IgD-negative memory B cell (primary cell): ENCODE data around the gene SPATA45. TPM values are rescaled to one million over a fixed set of nuclear protein-coding genes. Genes with fewer than 3 reads are reported as not detected.
"Not testable (repeated sequence)": the region's sequence is repeated elsewhere in the genome, so short reads cannot be mapped to it uniquely, and the experiment has no call there.

Experiments
- H3K27ac Mint-ChIP-seq, 3 donors: one replicate each; pipeline ENCODE4 v1.8.0; 2020 to 2022; ENCODE audit warnings: mild to moderate bottlenecking in 3 of 3, mixed read lengths in 3 of 3, moderate library complexity in 1 of 3
- H3K27me3 Mint-ChIP-seq: one replicate; pipeline ENCODE4 v1.8.0; 2021; ENCODE audit warnings: mixed read lengths
- H3K36me3 Mint-ChIP-seq: one replicate; pipeline ENCODE4 v1.8.0; 2020; ENCODE audit warnings: mild to moderate bottlenecking, mixed read lengths
- H3K4me1 Mint-ChIP-seq, 3 donors: one replicate each; pipeline ENCODE4 v1.8.0; 2020 to 2022; ENCODE audit warnings: mixed read lengths in 3 of 3, mild to moderate bottlenecking in 1 of 3
- H3K4me3 Mint-ChIP-seq, 4 donors: one replicate each; pipeline ENCODE4 v1.8.0; 2020 to 2022; ENCODE audit warnings: mild to moderate bottlenecking in 4 of 4, mixed read lengths in 4 of 4, moderate library complexity in 3 of 4
- H3K9me3 Mint-ChIP-seq, 3 donors: one replicate each; pipeline ENCODE4 v1.8.0; 2020 to 2021; ENCODE audit warnings: mixed read lengths in 3 of 3, mild to moderate bottlenecking in 1 of 3
- polyA plus RNA-seq: library from polyadenylated mRNA; unstranded; fragments of 300-500 nt; fragmentation: Illumina TruSeq; gene quantifications from one replicate; pipeline ENCODE4 v1.2.3, GENCODE V29; 2021

SPATA45 gene
- polyA plus RNA-seq, 1 donor from 2014 or later = 0.80 TPM

DNA sequence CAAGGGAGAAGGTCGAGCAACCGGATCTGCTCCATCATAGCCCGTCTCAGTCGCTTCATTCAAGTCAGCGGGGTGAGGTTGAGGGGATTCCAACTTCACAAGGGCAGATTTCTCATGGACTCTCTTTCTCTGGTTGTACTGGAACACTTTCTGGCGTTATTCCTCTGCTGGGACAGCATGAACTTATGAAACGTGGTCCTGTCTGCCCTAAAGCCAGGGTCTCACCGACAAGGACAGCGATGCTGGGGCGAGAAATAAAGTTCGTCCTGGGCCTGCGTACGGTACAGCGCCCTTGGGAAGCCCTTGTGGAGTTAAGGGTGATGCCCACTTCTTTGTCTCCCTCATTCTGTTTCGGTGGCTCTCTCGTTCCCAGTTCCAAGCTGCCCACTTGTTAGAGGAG is 9.3 kb upstream of the SPATA45 start:
- no peaks in the 10 kb centered on the region for H3K9me3 Mint-ChIP-seq
- no peaks in the 10 kb centered on the region for H3K27me3 Mint-ChIP-seq
- peak overlapping the region in 3 of 4 donors; percentile 14 to 91 (median 71) for H3K4me3 Mint-ChIP-seq
- peaks cover 12 to 16% (median 14%) of the 10 kb centered on the region in 3 donors for H3K4me1 Mint-ChIP-seq
- peaks cover 8% of the 10 kb centered on the region for H3K36me3 Mint-ChIP-seq
- H3K27ac Mint-ChIP-seq = no peak overlapping the region

GRCh38 chr1:212853658-212854057 is 6.2 kb upstream of the SPATA45 start:
- H3K36me3 Mint-ChIP-seq = peaks cover 8% of the 10 kb centered on the region
- H3K4me1 Mint-ChIP-seq = peaks cover 6 to 14% (median 6%) of the 10 kb centered on the region in 3 donors
- H3K27ac Mint-ChIP-seq = no peak overlapping the region
- peak overlapping the region in 1 of 4 donors; percentile 66 for H3K4me3 Mint-ChIP-seq
- H3K27me3 Mint-ChIP-seq = no peaks in the 10 kb centered on the region
- no peaks in the 10 kb centered on the region for H3K9me3 Mint-ChIP-seq

DNA sequence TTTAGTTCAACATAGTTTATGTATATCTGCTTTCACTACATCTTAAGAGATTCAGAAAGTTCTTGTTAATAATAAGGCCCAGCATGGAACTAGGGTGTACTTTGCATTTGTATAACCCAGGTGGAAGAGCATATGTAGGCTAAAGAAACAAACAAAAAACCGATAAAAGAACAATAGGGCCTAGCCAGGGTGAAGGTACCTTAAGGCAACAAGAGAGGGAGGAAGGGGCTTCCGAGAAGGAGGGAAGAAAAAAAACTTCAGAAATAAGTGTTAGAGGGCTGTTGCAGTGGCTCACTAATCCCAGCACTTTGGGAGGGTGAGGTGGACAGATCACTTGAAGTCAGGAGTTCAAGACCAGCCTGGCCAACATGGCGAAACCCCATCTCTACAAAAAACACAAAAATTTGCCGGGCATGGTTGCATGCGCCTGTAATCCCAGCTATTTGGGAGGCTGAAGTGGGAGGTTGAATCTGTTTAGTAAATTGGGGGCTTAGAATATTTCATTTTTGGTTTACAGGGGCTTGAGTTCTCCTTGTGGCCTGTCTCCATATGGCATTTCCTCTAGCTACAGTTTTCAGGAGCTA is 4.7 kb upstream of the SPATA45 start:
- no peak overlapping the region for H3K4me3 Mint-ChIP-seq
- peaks cover 6% of the 10 kb centered on the region for H3K36me3 Mint-ChIP-seq
- no peak overlapping the region for H3K27ac Mint-ChIP-seq
- no peaks in the 10 kb centered on the region for H3K27me3 Mint-ChIP-seq
- no peaks in the 10 kb centered on the region for H3K9me3 Mint-ChIP-seq
- H3K4me1 Mint-ChIP-seq = peaks cover 0 to 6% (median 6%) of the 10 kb centered on the region in 3 donors

DNA sequence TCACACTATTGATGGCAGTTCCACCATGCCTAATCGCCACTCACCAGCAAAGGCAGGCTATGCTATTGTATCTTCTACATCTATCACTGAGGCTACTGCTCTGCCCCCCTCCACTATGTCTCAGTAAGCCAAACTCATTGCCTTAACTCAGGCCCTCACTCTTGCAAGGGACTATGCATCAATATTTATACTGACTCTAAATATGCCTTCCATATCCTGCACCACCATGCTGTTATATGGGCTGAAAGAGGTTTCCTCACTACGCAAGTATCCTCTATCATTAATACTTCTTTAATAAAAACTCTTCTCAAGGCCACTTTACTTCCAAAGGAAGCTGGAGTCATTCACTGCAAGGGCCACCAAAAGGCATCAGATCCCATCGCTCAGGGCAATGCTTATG is 2.9 kb downstream of the SPATA45 start:
- H3K9me3 Mint-ChIP-seq, H3K4me3 Mint-ChIP-seq, H3K27me3 Mint-ChIP-seq, H3K4me1 Mint-ChIP-seq, H3K27ac Mint-ChIP-seq, H3K36me3 Mint-ChIP-seq: not testable (repeated sequence)

DNA sequence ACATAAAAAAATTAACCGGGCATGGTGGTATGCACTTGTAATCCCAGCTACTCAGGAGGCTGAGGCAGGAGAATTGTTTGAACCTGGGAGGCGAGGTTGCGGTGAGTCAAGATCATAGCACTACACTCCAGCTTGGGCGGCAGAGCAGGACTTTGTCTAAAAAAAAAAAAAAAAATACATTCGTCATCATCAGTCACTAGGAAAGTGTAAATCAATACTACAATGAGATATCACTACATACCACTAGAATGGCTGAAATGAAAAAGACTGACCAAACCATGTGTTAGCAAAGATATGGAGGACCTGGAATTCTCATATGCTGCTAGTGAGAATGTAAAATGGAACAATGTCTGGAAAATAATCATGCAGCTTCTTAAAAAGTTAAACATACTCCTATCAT is 9.3 kb downstream of the SPATA45 start:
- peaks cover 0 to 1% (median 0%) of the 10 kb centered on the region in 3 donors for H3K4me1 Mint-ChIP-seq
- H3K36me3 Mint-ChIP-seq = no peaks in the 10 kb centered on the region
- no peak overlapping the region for H3K27ac Mint-ChIP-seq
- no peak overlapping the region for H3K4me3 Mint-ChIP-seq
- no peaks in the 10 kb centered on the region for H3K9me3 Mint-ChIP-seq
- no peaks in the 10 kb centered on the region for H3K27me3 Mint-ChIP-seq

DNA sequence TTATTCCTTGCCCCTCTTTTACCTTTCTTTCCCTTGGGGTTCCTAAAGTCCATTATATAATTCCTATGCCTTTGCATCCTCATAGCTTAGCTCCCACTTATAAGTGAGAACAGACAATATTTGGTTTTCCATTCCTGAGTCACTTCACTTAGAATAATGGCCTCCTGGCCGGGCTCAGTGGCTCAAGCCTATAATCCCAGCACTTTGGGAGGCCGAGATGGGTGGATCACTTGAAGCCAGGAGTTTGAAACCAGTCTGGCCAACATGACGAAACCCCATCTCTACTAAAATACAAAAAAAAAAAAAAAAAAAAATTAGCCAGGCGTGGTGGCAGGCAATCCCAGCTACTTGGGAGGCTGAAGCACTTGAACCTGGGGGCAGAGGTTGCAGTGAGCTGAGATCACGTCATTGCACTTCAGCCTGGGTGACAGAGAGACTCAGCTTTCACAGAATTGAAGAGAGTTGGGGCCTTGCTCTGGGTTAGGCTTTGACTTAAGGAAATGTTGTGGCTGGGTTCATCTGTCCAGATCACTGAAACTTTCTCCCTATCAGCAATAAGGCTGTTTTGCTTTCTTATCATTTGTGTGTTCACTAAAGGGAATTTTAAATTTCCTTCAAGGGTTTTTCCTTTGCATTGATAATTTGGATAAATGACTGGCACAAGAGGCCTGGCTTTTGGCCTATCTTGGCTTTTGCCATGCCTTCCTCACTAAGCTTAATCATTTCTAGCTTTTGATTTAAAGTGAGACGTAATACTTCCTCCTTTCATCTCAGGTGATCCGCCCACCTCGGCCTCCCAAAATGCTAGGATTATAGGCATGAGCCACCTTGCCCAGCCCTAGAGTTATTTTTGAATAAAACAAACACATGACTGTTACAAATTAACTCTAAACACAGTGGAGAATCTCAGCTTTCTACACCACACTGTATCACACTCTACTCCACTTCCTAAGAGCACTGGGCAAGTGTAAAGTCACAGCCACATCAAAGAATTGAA is 13.9 kb downstream of the SPATA45 start:
- not testable (repeated sequence) for H3K27me3 Mint-ChIP-seq, H3K4me3 Mint-ChIP-seq, H3K36me3 Mint-ChIP-seq, H3K27ac Mint-ChIP-seq, H3K9me3 Mint-ChIP-seq
- peaks cover 4 to 15% (median 7%) of the 10 kb centered on the region in 3 donors for H3K4me1 Mint-ChIP-seq

DNA sequence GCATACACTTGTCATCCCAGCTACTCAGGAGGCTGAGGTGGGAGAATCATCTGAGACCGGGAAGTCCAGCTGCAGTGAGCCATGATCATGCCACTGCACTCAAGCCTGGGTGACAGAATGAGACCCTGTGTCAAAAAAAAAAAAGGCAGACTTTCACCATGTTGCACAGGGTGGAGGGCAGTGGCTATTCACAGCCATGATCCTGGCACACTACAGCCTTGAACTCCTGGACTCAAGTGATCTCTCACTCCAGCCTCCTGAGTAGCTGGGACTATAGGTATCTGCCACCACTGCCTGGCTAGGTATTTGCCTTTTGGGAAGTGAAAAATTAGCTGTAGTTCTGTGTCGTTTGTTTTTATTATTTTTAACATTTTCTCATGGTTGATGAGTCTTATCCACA is 19.1 kb downstream of the SPATA45 start:
- Mint-ChIP-seq H3K4me3 (no peak overlapping the region), H3K27me3 (peaks cover 2% of the 10 kb centered on the region), H3K9me3 (peaks cover 9 to 16% (median 13%) of the 10 kb centered on the region in 3 donors), H3K4me1 (peaks cover 4 to 15% (median 6%) of the 10 kb centered on the region in 3 donors), H3K27ac (no peak overlapping the region), H3K36me3 (peaks cover 9% of the 10 kb centered on the region)

- Mint-ChIP-seq H3K4me1 (peaks cover 4 to 12% (median 6%) of the 10 kb centered on the region in 3 donors), H3K4me3 (no peak overlapping the region), H3K27ac (no peak overlapping the region), H3K9me3 (peaks cover 9 to 16% (median 13%) of the 10 kb centered on the region in 3 donors), H3K36me3 (peaks cover 9% of the 10 kb centered on the region), H3K27me3 (peaks cover 2% of the 10 kb centered on the region)
These were observed 19.6 kb downstream of the SPATA45 start for GRCh38 chr1:212827831-212828278.

DNA sequence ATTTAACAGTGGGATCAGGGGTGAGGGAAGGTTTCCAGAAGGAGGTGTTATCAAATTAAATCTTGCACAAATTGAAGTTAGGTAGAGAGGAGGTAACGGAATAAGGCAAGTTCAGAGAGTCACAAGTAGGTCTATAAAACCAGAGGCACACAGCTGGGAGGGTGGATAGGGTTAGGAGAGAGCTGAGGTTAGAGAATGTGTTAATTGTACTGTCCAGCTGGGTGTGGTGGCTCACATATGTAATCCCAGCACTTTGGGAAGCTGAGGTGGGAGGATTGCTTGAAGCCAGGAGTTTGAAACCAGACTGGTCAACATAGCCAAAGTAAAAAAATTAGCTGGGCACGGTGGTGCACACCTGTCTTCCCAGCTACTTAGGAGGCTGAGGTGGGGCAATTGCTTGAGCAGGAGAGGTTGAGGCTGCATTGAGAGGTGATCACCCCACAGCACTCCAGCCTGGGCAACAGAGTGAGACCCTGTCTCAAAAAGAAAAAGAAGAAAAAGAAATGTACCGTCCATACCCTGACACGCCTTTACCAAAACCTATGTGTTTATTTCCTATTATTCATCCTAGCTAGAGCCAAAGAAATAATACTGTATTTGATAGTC is 20.2 kb downstream of the SPATA45 start:
- no peak overlapping the region for H3K4me3 Mint-ChIP-seq
- peaks cover 9 to 16% (median 13%) of the 10 kb centered on the region in 3 donors for H3K9me3 Mint-ChIP-seq
- peaks cover 2% of the 10 kb centered on the region for H3K27me3 Mint-ChIP-seq
- peaks cover 9% of the 10 kb centered on the region for H3K36me3 Mint-ChIP-seq
- H3K4me1 Mint-ChIP-seq = peaks cover 4 to 6% (median 6%) of the 10 kb centered on the region in 3 donors
- no peak overlapping the region for H3K27ac Mint-ChIP-seq

DNA sequence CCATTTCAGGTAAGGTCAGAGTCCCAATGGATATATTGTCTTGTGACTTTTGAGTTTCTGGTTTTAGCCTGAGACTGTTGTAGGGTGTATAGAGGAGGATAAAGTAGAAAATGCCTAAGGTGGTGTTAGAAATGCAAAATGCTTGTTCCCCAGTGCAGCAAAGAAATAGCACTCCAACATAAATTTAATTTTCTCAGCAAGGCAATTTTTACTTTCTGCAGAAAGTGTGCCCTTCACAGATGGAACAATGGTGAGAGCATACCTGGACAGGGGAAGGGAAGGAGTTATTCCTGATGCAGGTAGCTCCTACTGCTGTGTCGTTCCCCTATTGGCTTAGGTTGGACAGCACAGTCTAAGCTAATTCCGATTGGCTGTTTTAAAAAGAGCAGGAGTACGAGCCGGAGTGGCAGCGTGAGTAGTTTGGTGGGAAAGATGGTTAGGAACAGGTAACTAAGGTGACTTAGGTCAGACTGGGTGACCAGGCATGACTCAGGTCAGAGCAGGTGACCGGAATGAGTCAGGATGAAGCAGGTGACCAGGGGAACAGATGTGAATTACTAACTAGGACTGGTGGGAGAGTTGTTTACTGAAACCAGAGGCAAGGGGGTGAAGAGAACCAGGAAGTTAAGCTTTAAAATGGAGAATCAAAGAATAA is 21.5 kb downstream of the SPATA45 start:
- H3K27me3 Mint-ChIP-seq = no peaks in the 10 kb centered on the region
- H3K4me1 Mint-ChIP-seq = no peaks in the 10 kb centered on the region
- H3K27ac Mint-ChIP-seq = peak overlapping the region in 1 of 3 donors; percentile 17
- no peak overlapping the region for H3K4me3 Mint-ChIP-seq
- H3K9me3 Mint-ChIP-seq = peaks cover 9 to 16% (median 13%) of the 10 kb centered on the region in 3 donors
- H3K36me3 Mint-ChIP-seq = peaks cover 7% of the 10 kb centered on the region

- Mint-ChIP-seq H3K36me3 (peaks cover 7% of the 10 kb centered on the region), H3K9me3 (peaks cover 9 to 16% (median 13%) of the 10 kb centered on the region in 3 donors), H3K27ac (peak overlapping the region in 1 of 3 donors; percentile 80), H3K4me3 (peak overlapping the region in 1 of 4 donors; percentile 63), H3K27me3 (no peaks in the 10 kb centered on the region), H3K4me1 (peaks cover 8 to 12% (median 8%) of the 10 kb centered on the region in 3 donors)
These were observed 23.2 kb downstream of the SPATA45 start for GRCh38 chr1:212824201-212824600.

DNA sequence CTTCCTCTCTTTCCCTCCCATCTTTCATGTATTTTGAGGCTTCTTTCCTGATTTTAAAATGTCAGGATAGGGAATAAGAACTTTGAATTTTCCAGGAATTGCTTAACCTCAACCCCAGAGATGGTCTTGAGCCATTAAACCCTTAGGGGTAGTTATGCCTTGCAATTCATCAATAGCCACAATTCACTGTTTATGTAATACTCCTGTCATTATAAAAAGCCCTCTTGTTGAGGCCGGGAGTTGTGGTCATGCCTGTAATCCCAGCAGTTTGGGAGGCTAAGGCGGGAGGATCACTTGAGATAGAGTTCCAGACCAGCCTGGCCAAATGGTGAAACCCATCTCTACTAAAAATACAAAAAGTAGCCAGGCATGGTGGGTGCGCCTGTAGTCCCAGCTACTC is 24.5 kb downstream of the SPATA45 start:
- Mint-ChIP-seq H3K27me3 (no peaks in the 10 kb centered on the region), H3K27ac (no peak overlapping the region), H3K4me3 (no peak overlapping the region), H3K36me3 (peaks cover 7% of the 10 kb centered on the region), H3K4me1 (peaks cover 8 to 12% (median 10%) of the 10 kb centered on the region in 3 donors), H3K9me3 (peaks cover 9 to 13% (median 13%) of the 10 kb centered on the region in 3 donors)

GRCh38 chr1:212820969-212821368 is 26.5 kb downstream of the SPATA45 start:
- no peaks in the 10 kb centered on the region for H3K27me3 Mint-ChIP-seq
- H3K4me3 Mint-ChIP-seq = no peak overlapping the region
- no peak overlapping the region for H3K27ac Mint-ChIP-seq
- peaks cover 2% of the 10 kb centered on the region for H3K36me3 Mint-ChIP-seq
- peaks cover 6% of the 10 kb centered on the region in 3 donors for H3K9me3 Mint-ChIP-seq
- H3K4me1 Mint-ChIP-seq = peaks cover 8 to 12% (median 12%) of the 10 kb centered on the region in 3 donors

GRCh38 chr1:212819726-212820125 is 27.7 kb downstream of the SPATA45 start:
- Mint-ChIP-seq H3K36me3 (peaks cover 2% of the 10 kb centered on the region), H3K4me3 (peak overlapping the region in 3 of 4 donors; percentile 2 to 9 (median 3))

More at GRCh38 chr1:212819726-212820125, 27.7 kb downstream of the SPATA45 start:
- Mint-ChIP-seq H3K27me3 (no peaks in the 10 kb centered on the region), H3K9me3 (peaks cover 0 to 2% (median 0%) of the 10 kb centered on the region in 3 donors), H3K27ac (peak overlapping the region in 1 of 3 donors; percentile 77), H3K4me1 (peaks cover 8 to 12% (median 12%) of the 10 kb centered on the region in 3 donors)
